GM18526 (cell line): ENCODE measurements around the gene SAMD14.

Experiments used
- POLR2A ChIP-seq: IDR thresholded peaks from 3 replicates; pipeline ENCODE4 v1.6.1; 2011; ENCODE audit not compliant: insufficient read length; ENCODE audit errors: extremely low read depth

SAMD14 gene

GRCh38 chr17:50118828-50119218 lies 11.1 kb downstream of the SAMD14 start:
- no peak for TF ChIP-seq POLR2A

- no peak for TF ChIP-seq POLR2A
These were observed 11.7 kb downstream of the SAMD14 start for GRCh38 chr17:50118076-50118827.

- no peak for TF ChIP-seq POLR2A
These were observed 12.5 kb downstream of the SAMD14 start for GRCh38 chr17:50117202-50118051.

GRCh38 chr17:50115756-50116155 lies 14.2 kb downstream of the SAMD14 start:
- TF ChIP-seq POLR2A: no peak

- TF ChIP-seq POLR2A: no peak
These were observed 15.1 kb downstream of the SAMD14 start for GRCh38 chr17:50114849-50115357.

GRCh38 chr17:50114401-50114800 lies 15.6 kb downstream of the SAMD14 start:
- no peak for TF ChIP-seq POLR2A

- TF ChIP-seq POLR2A: no peak
These were observed 16.2 kb downstream of the SAMD14 start for GRCh38 chr17:50113624-50114320.

GRCh38 chr17:50112694-50113093 lies 17.3 kb downstream of the SAMD14 start:
- no peak for TF ChIP-seq POLR2A

GRCh38 chr17:50111673-50112655 lies 18.0 kb downstream of the SAMD14 start:
- no peak for TF ChIP-seq POLR2A

- no peak for TF ChIP-seq POLR2A
These were observed 19.2 kb downstream of the SAMD14 start for GRCh38 chr17:50110591-50111349.

- TF ChIP-seq POLR2A: no peak
These were observed 20.2 kb downstream of the SAMD14 start for GRCh38 chr17:50109785-50110184.

- TF ChIP-seq POLR2A: no peak
These were observed 20.8 kb downstream of the SAMD14 start for GRCh38 chr17:50109207-50109606.

- no peak for TF ChIP-seq POLR2A
These were observed 21.4 kb downstream of the SAMD14 start for GRCh38 chr17:50108556-50108955.
